ENCODE measurements around the gene SLC7A7. TPM values are rescaled to one million over a fixed set of nuclear protein-coding genes. Genes with fewer than 3 reads are reported as not detected.
"Not testable (repeated sequence)": the region's sequence is repeated elsewhere in the genome, so short reads cannot be mapped to it uniquely, and the experiment has no call there.

Gene SLC7A7
- total and polyA plus RNA-seq, 4 donors: 28.0 to 113 (median 48.2) TPM

- H3K4me3 ChIP-seq: no peak overlapping the region
- TF ChIP-seq CTCF (IDR thresholded peaks at IDR 0.05; ENCODE audit: control extremely low read depth, extremely low read depth): no peak
- DNase-seq (no peak), ATAC-seq (ENCODE audit: insufficient read depth, low FRiP score) (no peak)
- H3K9me3 ChIP-seq (ENCODE audit: control insufficient read depth in 4 of 4, insufficient read depth in 3 of 4, low read length in 3 of 4): peaks cover 0 to 3% (median 0%) of the 10 kb centered on the region in 4 donors
- H3K27ac ChIP-seq (ENCODE audit: low read depth in 1 of 2, low read length in 1 of 2): no peak overlapping the region
- H3K4me1 ChIP-seq (ENCODE audit: control insufficient read depth in 5 of 5, insufficient read depth in 5 of 5, low read length in 5 of 5): peaks cover 5 to 52% (median 28%) of the 10 kb centered on the region in 5 donors
- peak overlapping the region in 1 of 2 donors; percentile 62 for H3K9ac ChIP-seq (ENCODE audit: insufficient read depth in 1 of 2, low read length in 2 of 2)
- H3K27me3 ChIP-seq (ENCODE audit: control insufficient read depth in 3 of 3, insufficient read depth in 3 of 3, low read length in 2 of 3): no peaks in the 10 kb centered on the region
- no peaks in the 10 kb centered on the region for H3K36me3 ChIP-seq (ENCODE audit: control insufficient read depth in 4 of 4, insufficient read depth in 4 of 4, low read length in 4 of 4)
- 68 to 89% methylated on average over 2 of the region's 2 CpGs for WGBS, 2 donors
These were observed 37.3 kb upstream of the SLC7A7 start for GRCh38 chr14:22852599-22852939.

GRCh38 chr14:22852178-22852577, 36.9 kb upstream of the SLC7A7 start:
- not testable (repeated sequence) for ATAC-seq (ENCODE audit: insufficient read depth, low FRiP score); DNase-seq; H3K36me3 ChIP-seq (ENCODE audit: control insufficient read depth in 4 of 4, insufficient read depth in 4 of 4, low read length in 4 of 4); H3K27ac ChIP-seq (ENCODE audit: low read depth in 1 of 2, low read length in 1 of 2); H3K9ac ChIP-seq (ENCODE audit: insufficient read depth in 1 of 2, low read length in 2 of 2); H3K9me3 ChIP-seq (ENCODE audit: control insufficient read depth in 4 of 4, insufficient read depth in 3 of 4, low read length in 3 of 4); H3K27me3 ChIP-seq (ENCODE audit: control insufficient read depth in 3 of 3, insufficient read depth in 3 of 3, low read length in 2 of 3); H3K4me3 ChIP-seq
- WGBS, 2 donors: 73 to 81% methylated on average over 10 to 12 of the region's 12 CpGs
- peaks cover 5 to 53% (median 28%) of the 10 kb centered on the region in 5 donors for H3K4me1 ChIP-seq (ENCODE audit: control insufficient read depth in 5 of 5, insufficient read depth in 5 of 5, low read length in 5 of 5)

GRCh38 chr14:22850944-22851764, 35.9 kb upstream of the SLC7A7 start:
- 50% methylated on average over 9 of the region's 9 CpGs for WGBS, 2 donors
- H3K9ac ChIP-seq (ENCODE audit: insufficient read depth in 1 of 2, low read length in 2 of 2): peak overlapping the region in 1 of 2 donors; percentile 33
- peak; percentile 49 for ATAC-seq (ENCODE audit: insufficient read depth, low FRiP score)
- H3K27me3 ChIP-seq (ENCODE audit: control insufficient read depth in 3 of 3, insufficient read depth in 3 of 3, low read length in 2 of 3): no peaks in the 10 kb centered on the region
- peak; percentile 93 to 97 (median 96) for DNase-seq
- no peak for TF ChIP-seq CTCF (IDR thresholded peaks at IDR 0.05; ENCODE audit: control extremely low read depth, extremely low read depth)
- peaks cover 5 to 62% (median 33%) of the 10 kb centered on the region in 5 donors for H3K4me1 ChIP-seq (ENCODE audit: control insufficient read depth in 5 of 5, insufficient read depth in 5 of 5, low read length in 5 of 5)
- no peak overlapping the region for H3K4me3 ChIP-seq
- peak overlapping the region; percentile 69 to 83 for H3K27ac ChIP-seq (ENCODE audit: low read depth in 1 of 2, low read length in 1 of 2)
- H3K36me3 ChIP-seq (ENCODE audit: control insufficient read depth in 4 of 4, insufficient read depth in 4 of 4, low read length in 4 of 4): peaks cover 0 to 9% (median 6%) of the 10 kb centered on the region in 4 donors
- no peaks in the 10 kb centered on the region for H3K9me3 ChIP-seq (ENCODE audit: control insufficient read depth in 4 of 4, insufficient read depth in 3 of 4, low read length in 3 of 4)

- 71 to 81% methylated on average over 16 to 19 of the region's 19 CpGs for WGBS, 2 donors
- H3K27me3 ChIP-seq (ENCODE audit: control insufficient read depth in 3 of 3, insufficient read depth in 3 of 3, low read length in 2 of 3): no peaks in the 10 kb centered on the region
- ATAC-seq (ENCODE audit: insufficient read depth, low FRiP score): no peak
- no peak overlapping the region for H3K9ac ChIP-seq (ENCODE audit: insufficient read depth in 1 of 2, low read length in 2 of 2)
- H3K36me3 ChIP-seq (ENCODE audit: control insufficient read depth in 4 of 4, insufficient read depth in 4 of 4, low read length in 4 of 4): peaks cover 0 to 27% (median 21%) of the 10 kb centered on the region in 4 donors
- peaks cover 5 to 68% (median 40%) of the 10 kb centered on the region in 5 donors for H3K4me1 ChIP-seq (ENCODE audit: control insufficient read depth in 5 of 5, insufficient read depth in 5 of 5, low read length in 5 of 5)
- DNase-seq: peak; percentile 67 to 79 (median 76)
- no peak overlapping the region for H3K4me3 ChIP-seq
- no peaks in the 10 kb centered on the region for H3K9me3 ChIP-seq (ENCODE audit: control insufficient read depth in 4 of 4, insufficient read depth in 3 of 4, low read length in 3 of 4)
- H3K27ac ChIP-seq (ENCODE audit: low read depth in 1 of 2, low read length in 1 of 2): peak overlapping the region; percentile 51 to 79
- TF ChIP-seq CTCF (IDR thresholded peaks at IDR 0.05; ENCODE audit: control extremely low read depth, extremely low read depth): no peak
These were observed 34.1 kb upstream of the SLC7A7 start for GRCh38 chr14:22849212-22849819.

Measured in lung (tissue), 12 donors.